ENCODE measurements around the gene M1AP.

Gene M1AP

DNA sequence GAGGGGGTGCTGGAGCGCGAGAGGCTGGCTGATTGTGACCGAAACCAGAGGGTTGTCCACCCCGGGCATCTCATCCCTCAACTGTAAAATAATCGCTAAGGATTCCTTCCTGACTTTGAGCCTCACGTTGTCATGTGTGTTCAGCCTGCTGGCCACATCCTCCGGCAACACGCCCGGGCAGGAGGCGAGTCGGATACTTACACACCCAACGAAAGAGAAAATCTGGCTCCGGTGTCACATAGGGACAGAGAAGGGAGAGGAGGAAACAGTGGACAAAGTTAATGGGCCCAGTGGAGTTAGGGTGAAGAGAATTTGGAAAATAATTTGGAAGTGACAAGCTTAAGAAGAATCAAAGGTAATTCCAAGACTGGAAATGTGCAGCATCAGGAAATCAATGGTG lies 131.5 kb downstream of the M1AP start:
- ATAC-seq: no peak

DNA sequence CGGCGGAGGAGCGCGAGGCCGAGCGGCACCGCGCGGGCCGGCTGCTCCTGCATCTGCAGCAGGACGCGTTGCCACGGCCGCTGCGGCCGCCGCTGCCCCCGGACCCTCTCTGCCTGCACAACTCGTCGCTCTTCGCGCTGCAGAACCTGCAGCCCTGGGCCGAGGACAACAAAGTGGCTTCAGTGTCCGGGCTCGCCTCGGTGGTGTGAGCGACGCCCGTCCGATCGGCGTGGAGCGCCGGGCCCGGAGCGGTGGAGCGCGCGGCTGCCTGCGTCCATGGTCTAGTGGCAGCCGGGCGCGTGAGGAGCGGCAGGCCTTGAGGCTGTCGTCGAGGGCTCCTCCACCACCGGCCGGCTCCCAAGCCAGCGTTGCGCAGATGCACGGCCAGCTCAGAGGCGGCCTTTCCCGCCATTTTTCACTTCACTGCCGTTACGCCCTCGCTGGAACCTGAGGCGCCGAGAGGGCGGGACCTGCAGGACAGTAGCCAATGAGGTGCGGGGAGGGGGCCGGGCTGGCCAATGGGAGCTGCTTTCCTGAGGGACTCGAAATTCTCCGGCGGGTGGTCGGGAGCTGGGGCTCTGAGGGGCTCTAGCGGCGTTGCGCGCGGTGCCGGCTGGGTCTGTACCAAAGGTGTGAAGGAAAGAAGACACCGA lies 132.0 kb downstream of the M1AP start:
- ATAC-seq: peak; percentile 87 to 88

DNA sequence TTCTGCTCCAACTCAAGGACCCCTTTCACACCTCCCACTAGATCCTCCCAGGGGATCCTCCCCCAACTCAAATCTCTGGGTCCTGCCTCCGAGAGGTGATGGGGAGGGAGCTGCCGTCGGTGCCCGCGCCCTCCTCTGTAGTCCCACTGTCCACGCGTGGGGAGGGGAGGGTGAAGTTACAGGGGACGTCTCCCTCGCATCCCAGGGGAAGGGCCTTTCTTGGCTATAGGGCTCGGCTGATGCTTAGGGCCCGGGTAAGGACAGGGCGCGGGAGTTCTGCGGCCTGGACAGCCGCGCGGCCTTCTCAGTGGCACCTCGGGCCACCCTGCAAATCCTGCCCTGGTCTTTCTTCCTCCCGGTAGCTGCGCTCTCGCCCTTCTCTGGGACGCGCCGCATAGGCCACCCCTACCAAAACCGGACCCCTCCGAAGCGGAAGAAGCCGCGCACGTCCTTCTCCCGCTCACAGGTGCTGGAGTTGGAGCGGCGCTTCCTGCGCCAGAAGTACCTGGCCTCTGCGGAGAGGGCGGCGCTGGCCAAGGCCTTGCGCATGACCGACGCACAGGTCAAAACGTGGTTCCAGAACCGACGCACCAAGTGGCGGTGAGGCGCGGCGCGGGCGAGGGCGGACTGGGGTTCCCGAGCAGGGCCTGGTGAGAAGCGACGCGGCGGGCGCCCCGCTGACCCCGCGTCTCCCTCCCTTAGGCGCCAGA lies 132.7 kb downstream of the M1AP start:
- no peak for ATAC-seq

DNA sequence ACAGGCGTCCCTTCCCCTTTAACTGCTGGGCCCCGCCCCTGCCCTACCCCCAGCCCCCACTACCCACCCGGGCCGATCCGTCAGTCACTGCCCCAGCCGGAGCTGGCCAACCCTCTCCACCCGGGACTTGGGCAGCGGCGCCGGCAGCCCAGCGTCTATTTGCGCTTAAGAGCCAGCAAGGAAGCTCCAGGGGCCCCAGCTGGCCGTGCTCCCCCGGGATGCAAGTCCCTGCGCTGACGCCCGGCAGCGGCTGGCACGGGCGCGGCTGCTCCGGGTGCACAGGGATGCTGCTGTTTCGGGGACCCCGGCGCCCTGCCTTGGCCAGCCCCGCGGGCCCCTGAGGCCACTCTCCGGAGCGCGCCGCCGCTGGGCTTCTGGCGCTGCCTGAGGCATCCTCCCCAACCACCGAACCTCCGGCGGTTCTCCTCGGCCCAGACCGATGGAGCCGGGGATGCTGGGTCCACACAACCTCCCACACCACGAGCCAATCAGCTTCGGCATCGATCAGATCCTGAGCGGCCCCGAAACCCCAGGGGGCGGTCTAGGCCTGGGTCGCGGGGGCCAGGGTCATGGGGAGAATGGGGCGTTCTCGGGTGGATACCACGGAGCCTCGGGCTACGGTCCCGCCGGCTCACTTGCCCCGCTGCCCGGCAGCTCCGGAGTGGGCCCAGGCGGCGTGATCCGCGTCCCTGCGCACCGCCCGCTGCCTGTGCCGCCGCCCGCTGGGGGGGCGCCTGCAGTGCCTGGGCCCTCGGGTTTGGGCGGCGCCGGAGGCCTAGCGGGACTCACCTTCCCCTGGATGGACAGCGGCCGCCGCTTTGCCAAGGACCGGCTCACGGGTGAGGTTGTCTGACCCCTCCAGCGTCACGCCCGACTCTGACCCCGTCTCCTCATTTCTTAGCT lies 133.5 kb downstream of the M1AP start, which contains the start of gene TLX2:
TLX2 (plus strand) TSS at position 83 of the 903 bp plus-strand sequence; CDS start at position 440, 357 bp downstream.
- ATAC-seq: no peak

DNA sequence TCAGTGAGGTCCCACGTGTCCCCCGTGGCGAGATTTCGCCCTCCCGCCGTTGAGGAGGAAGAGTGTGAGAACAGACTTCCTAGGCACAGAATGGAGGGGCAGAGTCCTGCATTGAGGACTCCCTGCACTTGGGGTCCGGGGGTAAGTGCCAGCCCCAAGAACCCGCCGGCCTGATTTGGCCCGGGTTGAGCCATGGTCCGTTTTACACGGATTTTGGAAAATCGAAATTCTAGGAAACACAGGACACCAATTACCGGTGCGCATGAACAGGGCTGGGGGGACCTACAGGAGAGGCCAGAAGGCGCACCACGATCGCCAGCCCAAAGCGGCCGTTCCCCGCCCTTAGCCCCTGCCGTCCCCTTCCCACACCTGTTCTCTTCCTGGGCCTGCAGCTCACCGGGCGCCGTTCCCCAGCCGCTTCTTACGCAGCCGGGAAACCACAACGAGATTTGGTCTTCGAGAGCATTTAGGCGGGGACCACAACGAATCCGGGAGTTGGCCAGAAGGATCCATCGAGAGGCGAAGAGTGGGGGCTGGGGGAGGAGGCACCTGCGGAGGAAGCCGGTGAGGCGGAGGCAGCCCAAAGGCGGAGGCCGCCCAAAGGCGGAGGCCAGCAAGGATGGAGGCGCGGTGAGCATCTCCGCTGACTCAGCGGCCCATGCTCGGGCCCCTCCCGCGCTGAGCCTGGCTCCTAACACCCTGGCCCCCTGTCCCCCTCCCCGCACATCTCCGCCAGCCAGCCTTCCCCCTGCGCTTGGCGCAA lies 134.3 kb downstream of the M1AP start:
- ATAC-seq: no peak

DNA sequence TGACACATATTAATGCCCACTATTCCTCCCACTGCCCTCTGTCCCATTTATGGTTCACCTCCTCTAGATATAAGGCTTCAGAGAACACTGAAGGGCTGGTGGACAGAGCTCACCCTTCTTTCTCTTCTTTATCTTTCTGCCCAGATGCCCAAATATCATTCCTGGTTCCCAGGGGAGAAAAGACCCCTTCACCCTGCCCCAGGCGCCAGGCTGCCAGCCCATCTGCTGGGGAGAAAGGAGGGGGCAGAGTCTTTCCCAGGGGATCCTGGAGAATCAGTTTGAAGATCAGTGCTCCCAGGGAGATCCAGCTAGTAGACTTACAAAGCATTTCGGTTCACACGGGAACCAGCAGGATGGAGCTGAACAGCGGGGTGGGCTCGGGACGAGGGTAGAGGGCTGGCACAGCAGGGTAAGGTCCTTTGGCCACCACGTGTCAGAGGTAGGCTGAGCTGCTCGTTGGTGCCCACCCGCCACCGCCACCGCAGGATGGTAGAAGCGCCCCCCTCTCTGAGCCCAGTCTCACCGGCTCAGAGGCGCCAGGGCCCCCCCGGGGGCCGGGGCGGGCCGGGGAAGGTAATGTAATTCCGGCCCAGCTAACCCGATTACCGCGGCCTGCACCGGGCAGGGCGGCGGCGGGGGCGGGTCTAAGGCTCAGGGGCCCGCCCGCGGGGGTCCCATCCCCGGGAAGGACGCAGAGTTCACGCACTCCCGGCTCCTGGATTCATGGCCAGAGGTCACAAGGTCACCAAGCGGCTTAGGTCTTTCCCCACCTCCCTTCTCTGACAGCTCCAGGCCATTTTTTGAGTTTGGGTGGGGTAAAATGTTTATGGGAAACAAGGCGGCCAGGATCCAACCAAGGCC lies 135.2 kb downstream of the M1AP start:
- no peak for ATAC-seq

DNA sequence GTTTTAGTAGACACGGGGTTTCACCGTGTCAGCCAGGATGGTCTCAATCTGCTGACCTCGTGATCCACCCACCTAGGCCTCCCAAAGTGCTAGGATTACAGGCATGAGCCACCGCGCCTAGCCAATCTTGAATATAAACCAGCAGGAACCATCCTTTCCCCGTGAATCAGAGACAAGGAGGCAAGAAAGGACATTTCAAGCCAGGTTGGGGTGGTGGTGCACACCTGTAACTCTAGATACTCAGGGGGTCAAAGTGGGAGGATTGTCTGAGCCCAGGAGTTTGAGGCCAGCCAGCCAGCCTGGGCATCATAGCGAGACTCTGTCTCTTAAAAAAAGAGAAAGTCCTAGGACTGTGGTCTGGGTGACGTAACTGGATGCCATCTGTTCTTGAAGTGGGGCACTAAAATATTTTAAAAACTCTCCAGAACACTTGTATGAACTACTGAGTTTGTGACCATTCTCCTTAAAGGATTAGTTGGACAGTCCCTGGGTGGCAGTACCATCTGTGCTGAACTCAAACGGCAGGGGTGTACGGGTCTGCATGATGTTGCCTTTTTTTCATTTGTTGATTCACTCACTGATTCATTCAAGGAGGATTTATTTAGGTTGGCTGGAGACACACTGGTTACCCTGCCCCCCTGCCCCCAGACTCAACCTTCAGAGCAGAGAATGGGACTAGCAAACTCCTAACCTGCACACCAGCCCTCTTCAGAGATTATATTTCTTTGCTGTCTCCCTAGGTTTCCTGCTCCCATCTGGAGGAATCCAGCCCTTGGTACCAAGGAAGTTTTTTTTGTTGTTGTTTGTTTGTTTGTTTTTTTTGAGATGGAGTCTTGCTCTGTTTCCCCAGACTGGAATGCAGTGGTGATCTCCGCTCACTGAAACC lies 136.8 kb downstream of the M1AP start:
- no peak for ATAC-seq

DNA sequence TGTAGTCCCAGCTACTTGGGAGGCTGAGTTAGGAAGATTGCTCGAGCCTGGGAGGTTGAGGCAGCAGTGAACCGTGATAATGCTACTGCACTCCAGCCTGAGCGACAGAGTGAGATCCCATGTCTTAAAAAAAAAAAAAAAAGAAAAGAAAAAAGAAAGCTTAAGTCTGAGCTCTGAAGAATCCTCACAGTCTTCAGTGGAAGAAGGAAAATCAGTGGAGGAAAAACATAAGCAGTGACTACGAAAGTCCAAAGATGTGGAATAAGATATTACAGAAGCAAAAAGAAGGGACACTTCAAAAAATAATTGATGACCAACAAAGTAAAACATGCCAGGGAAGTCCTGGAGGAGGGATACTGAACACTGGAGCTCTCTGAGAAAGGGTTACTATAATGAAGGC lies 137.9 kb downstream of the M1AP start:
- ATAC-seq: no peak

DNA sequence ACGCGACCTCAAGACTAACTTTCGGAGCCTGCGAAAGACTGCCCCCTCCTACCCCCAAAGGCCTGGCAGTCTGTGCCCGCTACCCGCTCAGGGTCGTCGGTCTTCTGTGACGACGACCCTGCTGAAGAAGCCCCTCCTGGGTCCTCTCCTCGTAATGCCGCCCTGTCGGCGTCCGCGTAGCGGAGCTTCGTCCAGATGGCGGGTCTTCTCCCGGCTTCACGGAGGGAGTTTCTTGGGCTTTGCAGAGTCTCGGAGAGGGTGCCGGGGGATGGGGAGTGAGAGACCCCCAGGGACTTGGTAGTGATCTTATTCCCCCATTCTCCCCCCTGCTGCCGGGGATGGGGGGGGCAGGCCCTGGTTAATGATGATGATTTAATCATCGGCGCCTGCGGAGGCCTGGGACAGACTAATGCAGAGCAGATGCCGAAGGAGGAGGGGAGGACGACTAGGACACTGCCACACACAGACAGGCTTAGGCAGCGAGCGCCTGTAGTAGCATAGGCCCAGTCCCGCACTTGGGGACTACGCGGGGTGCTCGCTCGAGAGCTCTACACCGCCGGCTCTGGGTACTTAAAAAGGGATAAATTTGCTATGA lies 140.1 kb downstream of the M1AP start:
- ATAC-seq: no peak

All from activated CD4-positive, CD25-positive, alpha-beta regulatory T cell treated with anti-CD3 and anti-CD28 coated beads, Interleukin-2, amount 50 U/mL, for 24 hours (primary cell).